GM12878 (cell line): ENCODE data around the gene COL28A1. TPM values are rescaled to one million over a fixed set of nuclear protein-coding genes. Genes with fewer than 3 reads are reported as not detected.

ENCODE experiments used
- ATAC-seq: fragments of 200-7000 bp; cut with Tn5 transposase; 3 replicates; pipeline ENCODE4 v1.9.1; 2020; ENCODE audit warnings: mild to moderate bottlenecking, moderate library complexity
- BruUV-seq: library from RNA; stranded (reverse); fragments of 400-500 nt; replicated peaks from 2 replicates; lab custom pipeline; 2021; lab: Mats Ljungman, UMichigan
- CTCF ChIA-PET: fragments of 300-600 bp; sonication (Branson Sonifier 250); formaldehyde crosslinking; extraction: SDS; loops from one replicate; lab custom pipeline; 2021; ENCODE audit warnings: inconsistent platforms; lab: Yijun Ruan, JAX
- POLR2A ChIA-PET: fragments of 350-600 bp; formaldehyde crosslinking; extraction: SDS; loops from one replicate; lab custom pipeline; 2021; ENCODE audit warnings: inconsistent platforms; lab: Charles Lee
- RAD21 ChIA-PET: fragments of 300-600 bp; sonication (Branson Sonifier 250); formaldehyde crosslinking; loops from one replicate; lab custom pipeline; 2023; ENCODE audit warnings: antibody characterized with exemption; ENCODE audit not compliant: unreplicated experiment; lab: Charles Lee
- SMC1A ChIA-PET: fragments of 300-600 bp; sonication (Branson Sonifier 250); formaldehyde crosslinking; loops from one replicate; lab custom pipeline; 2023; ENCODE audit not compliant: unreplicated experiment, uncharacterized antibody; lab: Charles Lee
- DNase-seq: peaks from one replicate; pipeline ENCODE4 v3.0.0-alpha.2; 2011; ENCODE audit warnings: low read depth, low spot score
- FAIRE-seq: peaks from 3 replicates; lab custom pipeline; 2011; peaks lifted over from hg19 to GRCh38; lab: Jason Lieb, UNC
- H2AFZ ChIP-seq: 2 replicates; pipeline ENCODE4 v1.6.0; 2011; ENCODE audit warnings: low read depth, low read length, control low read depth; ENCODE audit not compliant: control insufficient read depth
- H3K27ac ChIP-seq: 2 replicates; pipeline ENCODE4 v1.5.1; 2011; ENCODE audit warnings: control low read depth; ENCODE audit not compliant: control insufficient read depth, insufficient read depth
- H3K27me3 ChIP-seq, 2 experiments: replicated peaks in 1 of 2; 2 replicates each; pipeline versions ENCODE4 v1.6.0 to v1.6.1; 2011; ENCODE audit warnings: low read length in 1 of 2; ENCODE audit not compliant: control insufficient read depth in 2 of 2, insufficient read depth in 2 of 2
- H3K36me3 ChIP-seq, 2 experiments: 2 replicates each; pipeline ENCODE4 v1.5.1; 2011; ENCODE audit warnings: low read length in 1 of 2; ENCODE audit not compliant: control insufficient read depth in 2 of 2, insufficient read depth in 2 of 2
- H3K4me1 ChIP-seq: 2 replicates; pipeline ENCODE4 v1.6.1; 2011; ENCODE audit warnings: mild to moderate bottlenecking, low read length, moderate library complexity, mixed read lengths; ENCODE audit not compliant: control insufficient read depth, insufficient read depth
- H3K4me2 ChIP-seq: 2 replicates; pipeline ENCODE4 v1.6.0; 2011; ENCODE audit warnings: control low read depth; ENCODE audit not compliant: control insufficient read depth, insufficient read depth
- H3K4me3 ChIP-seq: fragments of 200-600 bp; sonication (generic); 2 replicates; pipeline ENCODE4 v1.5.1; 2016
- H3K79me2 ChIP-seq: 2 replicates; pipeline ENCODE4 v1.6.0; 2011; ENCODE audit warnings: low read length; ENCODE audit not compliant: control insufficient read depth, insufficient read depth
- H3K9ac ChIP-seq: 2 replicates; pipeline ENCODE4 v1.8.0; 2011; ENCODE audit warnings: low read length, control low read depth, mixed read lengths; ENCODE audit not compliant: control insufficient read depth, insufficient read depth
- H3K9me3 ChIP-seq: replicated peaks from 3 replicates; pipeline ENCODE4 v1.5.1; 2011; ENCODE audit warnings: mild to moderate bottlenecking, low read length; ENCODE audit not compliant: control insufficient read depth, insufficient read depth
- H4K20me1 ChIP-seq: 2 replicates; pipeline ENCODE4 v1.6.0; 2011; ENCODE audit not compliant: control insufficient read depth, insufficient read depth
- BHLHE40 ChIP-seq, 2 experiments: fragments of 450-650 bp in 1 of 2; IDR thresholded peaks; 2 replicates each; pipeline ENCODE4 v1.6.1; 2011 to 2017; ENCODE audit warnings: low read depth in 2 of 2, borderline replicate concordance in 1 of 2, improper control_type of control experiment in 1 of 2, low read length in 1 of 2, mild to moderate bottlenecking in 1 of 2
- CHD4 ChIP-seq: fragments of 200-600 bp; sonication (generic); IDR thresholded peaks from 2 replicates; pipeline ENCODE4 v1.6.1; 2016; ENCODE audit warnings: mild to moderate bottlenecking
- DPF2 ChIP-seq: fragments of 450-650 bp; IDR thresholded peaks from 2 replicates; pipeline ENCODE4 v1.6.1; 2017; ENCODE audit warnings: mild to moderate bottlenecking
- IKZF1 ChIP-seq: fragments of 450-650 bp; conservative IDR thresholded peaks from 2 replicates; pipeline ENCODE4 v1.6.1; 2017; ENCODE audit warnings: antibody characterized with exemption, mild to moderate bottlenecking
- IKZF2 ChIP-seq, 2 experiments: fragments of 450-650 bp; IDR thresholded peaks; 2 replicates each; pipeline ENCODE4 v1.6.1; 2017; ENCODE audit warnings: mild to moderate bottlenecking in 2 of 2, moderate library complexity in 2 of 2
- MTA2 ChIP-seq: fragments of 450-650 bp; IDR thresholded peaks from 2 replicates; pipeline ENCODE4 v1.6.1; 2016; ENCODE audit warnings: low read depth, mild to moderate bottlenecking, moderate library complexity
- NR2F1 ChIP-seq: fragments of 450-650 bp; conservative IDR thresholded peaks from 2 replicates; pipeline ENCODE4 v1.6.1; 2017; ENCODE audit warnings: mild to moderate bottlenecking
- PAX5 ChIP-seq: IDR thresholded peaks from 2 replicates; pipeline ENCODE4 v1.6.1; 2011; ENCODE audit warnings: low read depth, low read length, borderline replicate concordance
- RBBP5 ChIP-seq: fragments of 200-600 bp; sonication (generic); conservative IDR thresholded peaks from 2 replicates; pipeline ENCODE4 v1.6.1; 2016
- RUNX3 ChIP-seq: IDR thresholded peaks from 2 replicates; pipeline ENCODE4 v1.6.1; 2012; ENCODE audit warnings: low read length, inconsistent platforms
- SREBF2 ChIP-seq: IDR thresholded peaks from 2 replicates; pipeline ENCODE4 v1.6.1; 2012; ENCODE audit warnings: mild to moderate bottlenecking, low read length
- TAF1 ChIP-seq: IDR thresholded peaks from 2 replicates; pipeline ENCODE4 v1.6.1; 2011; ENCODE audit warnings: mild to moderate bottlenecking, low read depth, low read length, borderline replicate concordance
- WGBS: methylation state at CpG from one replicate; pipeline ENCODE4 v1.1.6; 2016; ENCODE audit warnings: low lambda C conversion rate; ENCODE audit not compliant: insufficient replicate concordance, insufficient coverage; ENCODE audit errors: missing lambda C conversion rate; 5-methylcytosine and 5-hydroxymethylcytosine counted together
- in situ Hi-C: fragments of 300-500 bp; cut with MboI; formaldehyde crosslinking; loops from 9 replicates; pipeline ENCODE4 v1.14.3; 2018; ENCODE audit warnings: mixed read lengths
- intact Hi-C: fragments of 100-400 bp; cut with micrococcal nuclease; formaldehyde crosslinking; loops from one replicate; pipeline ENCODE4 v1.14.2; 2022; ENCODE audit not compliant: unreplicated experiment
- polyA plus RNA-seq, 11 experiments: library from polyadenylated mRNA; depleted of rRNA in 4 of 11; unstranded in 6 of 11; stranded (reverse) in 5 of 11; fragments of >200 nt; fragmentation: Nextera tagmentation in 4 of 11; fragmentation: Illumina TruSeq in 1 of 11; extraction: Ambion mirVana in 4 of 11; extraction: Trizol in 1 of 11; gene quantifications; 1 replicate in 1 of 11; 2 replicates in 10 of 11; pipeline versions ENCODE4 v1.2.1 to v1.2.3, GENCODE V29; 2011 to 2016; ENCODE audit warnings: inconsistent platforms in 2 of 11, missing spikeins in 2 of 11, low read depth in 1 of 11
- total RNA-seq, 4 experiments: library from RNA; depleted of rRNA in 3 of 4; stranded (reverse); fragments of >200 nt in 3 of 4; fragmentation: Illumina TruSeq in 1 of 4; extraction: Trizol in 1 of 4; gene quantifications; 2 replicates each; pipeline versions ENCODE4 v1.2.1 to v1.2.3, GENCODE V29; 2013 to 2021
- TF ChIP-seq, protein P1 (sequence below): IDR thresholded peaks from 2 replicates; pipeline ENCODE4 v1.6.1; 2012; ENCODE audit warnings: mild to moderate bottlenecking, low read depth, low read length
- TF ChIP-seq, protein P2 (sequence below): fragments of 450-650 bp; IDR thresholded peaks from 2 replicates; pipeline ENCODE4 v1.6.1; 2017; ENCODE audit warnings: low read depth, mild to moderate bottlenecking, moderate library complexity
- TF ChIP-seq, protein P3 (sequence below): fragments of 450-650 bp; IDR thresholded peaks from 2 replicates; pipeline ENCODE4 v1.6.1; 2017; ENCODE audit warnings: mild to moderate bottlenecking, moderate library complexity

Gene COL28A1
- total and polyA plus RNA-seq, 10 of the 15 experiments (the other 5 are each of a cell fraction or from before 2014, with no cell fraction given): 0.05 to 0.22 TPM; not detected in 8

DNA sequence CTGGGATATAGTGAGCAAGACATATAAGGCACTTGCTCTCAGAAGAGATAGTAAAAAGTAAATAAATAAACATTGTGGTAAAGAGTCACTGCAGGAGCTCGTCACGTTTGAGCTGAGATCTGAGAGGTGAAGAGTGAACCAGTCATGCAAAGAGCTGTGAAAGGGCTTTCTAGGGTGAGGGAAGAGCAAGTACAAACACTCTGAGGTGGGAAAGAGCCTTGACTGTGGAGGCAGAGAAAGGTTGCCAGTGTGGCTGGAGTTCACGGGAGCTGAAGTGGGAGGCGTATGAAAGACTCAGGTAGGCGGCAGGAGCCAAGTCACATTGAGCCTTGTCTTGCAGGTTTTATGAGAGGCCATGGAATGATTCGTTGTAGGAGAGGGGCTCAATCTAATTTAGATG is 212.3 kb downstream of the COL28A1 start:
- POLR2A ChIA-PET: interaction anchor here (1.3 kb wide), 1 partner anchor 142 kb away, joined by 3 read pairs; no protein-coding TSS in a partner anchor
- no peaks in the 10 kb centered on the region; the same call in 2 of the 3 replicates for H3K9me3 ChIP-seq
- peak; percentile 59; the same call in 1 of the 2 replicates for TF ChIP-seq IKZF1
- TF ChIP-seq SREBF2: no peak
- TF ChIP-seq, protein P1, sequence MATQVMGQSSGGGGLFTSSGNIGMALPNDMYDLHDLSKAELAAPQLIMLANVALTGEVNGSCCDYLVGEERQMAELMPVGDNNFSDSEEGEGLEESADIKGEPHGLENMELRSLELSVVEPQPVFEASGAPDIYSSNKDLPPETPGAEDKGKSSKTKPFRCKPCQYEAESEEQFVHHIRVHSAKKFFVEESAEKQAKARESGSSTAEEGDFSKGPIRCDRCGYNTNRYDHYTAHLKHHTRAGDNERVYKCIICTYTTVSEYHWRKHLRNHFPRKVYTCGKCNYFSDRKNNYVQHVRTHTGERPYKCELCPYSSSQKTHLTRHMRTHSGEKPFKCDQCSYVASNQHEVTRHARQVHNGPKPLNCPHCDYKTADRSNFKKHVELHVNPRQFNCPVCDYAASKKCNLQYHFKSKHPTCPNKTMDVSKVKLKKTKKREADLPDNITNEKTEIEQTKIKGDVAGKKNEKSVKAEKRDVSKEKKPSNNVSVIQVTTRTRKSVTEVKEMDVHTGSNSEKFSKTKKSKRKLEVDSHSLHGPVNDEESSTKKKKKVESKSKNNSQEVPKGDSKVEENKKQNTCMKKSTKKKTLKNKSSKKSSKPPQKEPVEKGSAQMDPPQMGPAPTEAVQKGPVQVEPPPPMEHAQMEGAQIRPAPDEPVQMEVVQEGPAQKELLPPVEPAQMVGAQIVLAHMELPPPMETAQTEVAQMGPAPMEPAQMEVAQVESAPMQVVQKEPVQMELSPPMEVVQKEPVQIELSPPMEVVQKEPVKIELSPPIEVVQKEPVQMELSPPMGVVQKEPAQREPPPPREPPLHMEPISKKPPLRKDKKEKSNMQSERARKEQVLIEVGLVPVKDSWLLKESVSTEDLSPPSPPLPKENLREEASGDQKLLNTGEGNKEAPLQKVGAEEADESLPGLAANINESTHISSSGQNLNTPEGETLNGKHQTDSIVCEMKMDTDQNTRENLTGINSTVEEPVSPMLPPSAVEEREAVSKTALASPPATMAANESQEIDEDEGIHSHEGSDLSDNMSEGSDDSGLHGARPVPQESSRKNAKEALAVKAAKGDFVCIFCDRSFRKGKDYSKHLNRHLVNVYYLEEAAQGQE: no peak
- TF ChIP-seq TAF1: no peak
- peak; percentile 38; the same call in 1 of the 2 replicates for TF ChIP-seq RUNX3
- TF ChIP-seq NR2F1: peak; percentile 81
- 0 out of 2 replicates have a peak, but pooled peaks have one; percentile 30 for TF ChIP-seq DPF2
- no peak for TF ChIP-seq RBBP5
- 0 out of 2 replicates have a peak, but pooled peaks have one; percentile 51 for TF ChIP-seq PAX5
- TF ChIP-seq IKZF2 (IDR thresholded peaks at IDR 0.05): peak; percentile 79 to 84; a peak in 3 of 4 replicates
- TF ChIP-seq MTA2: peak; percentile 59; the same call in 1 of the 2 replicates
- TF ChIP-seq, protein P2, sequence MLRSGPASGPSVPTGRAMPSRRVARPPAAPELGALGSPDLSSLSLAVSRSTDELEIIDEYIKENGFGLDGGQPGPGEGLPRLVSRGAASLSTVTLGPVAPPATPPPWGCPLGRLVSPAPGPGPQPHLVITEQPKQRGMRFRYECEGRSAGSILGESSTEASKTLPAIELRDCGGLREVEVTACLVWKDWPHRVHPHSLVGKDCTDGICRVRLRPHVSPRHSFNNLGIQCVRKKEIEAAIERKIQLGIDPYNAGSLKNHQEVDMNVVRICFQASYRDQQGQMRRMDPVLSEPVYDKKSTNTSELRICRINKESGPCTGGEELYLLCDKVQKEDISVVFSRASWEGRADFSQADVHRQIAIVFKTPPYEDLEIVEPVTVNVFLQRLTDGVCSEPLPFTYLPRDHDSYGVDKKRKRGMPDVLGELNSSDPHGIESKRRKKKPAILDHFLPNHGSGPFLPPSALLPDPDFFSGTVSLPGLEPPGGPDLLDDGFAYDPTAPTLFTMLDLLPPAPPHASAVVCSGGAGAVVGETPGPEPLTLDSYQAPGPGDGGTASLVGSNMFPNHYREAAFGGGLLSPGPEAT: peak; percentile 46; the same call in 1 of the 2 replicates
- peak; percentile 85 to 92 for TF ChIP-seq BHLHE40 (IDR thresholded peaks at IDR 0.05; ENCODE audit: borderline replicate concordance in 1 of 2, low read depth in 2 of 2, low read length in 1 of 2)
- no peak for TF ChIP-seq CHD4
- TF ChIP-seq, protein P3, sequence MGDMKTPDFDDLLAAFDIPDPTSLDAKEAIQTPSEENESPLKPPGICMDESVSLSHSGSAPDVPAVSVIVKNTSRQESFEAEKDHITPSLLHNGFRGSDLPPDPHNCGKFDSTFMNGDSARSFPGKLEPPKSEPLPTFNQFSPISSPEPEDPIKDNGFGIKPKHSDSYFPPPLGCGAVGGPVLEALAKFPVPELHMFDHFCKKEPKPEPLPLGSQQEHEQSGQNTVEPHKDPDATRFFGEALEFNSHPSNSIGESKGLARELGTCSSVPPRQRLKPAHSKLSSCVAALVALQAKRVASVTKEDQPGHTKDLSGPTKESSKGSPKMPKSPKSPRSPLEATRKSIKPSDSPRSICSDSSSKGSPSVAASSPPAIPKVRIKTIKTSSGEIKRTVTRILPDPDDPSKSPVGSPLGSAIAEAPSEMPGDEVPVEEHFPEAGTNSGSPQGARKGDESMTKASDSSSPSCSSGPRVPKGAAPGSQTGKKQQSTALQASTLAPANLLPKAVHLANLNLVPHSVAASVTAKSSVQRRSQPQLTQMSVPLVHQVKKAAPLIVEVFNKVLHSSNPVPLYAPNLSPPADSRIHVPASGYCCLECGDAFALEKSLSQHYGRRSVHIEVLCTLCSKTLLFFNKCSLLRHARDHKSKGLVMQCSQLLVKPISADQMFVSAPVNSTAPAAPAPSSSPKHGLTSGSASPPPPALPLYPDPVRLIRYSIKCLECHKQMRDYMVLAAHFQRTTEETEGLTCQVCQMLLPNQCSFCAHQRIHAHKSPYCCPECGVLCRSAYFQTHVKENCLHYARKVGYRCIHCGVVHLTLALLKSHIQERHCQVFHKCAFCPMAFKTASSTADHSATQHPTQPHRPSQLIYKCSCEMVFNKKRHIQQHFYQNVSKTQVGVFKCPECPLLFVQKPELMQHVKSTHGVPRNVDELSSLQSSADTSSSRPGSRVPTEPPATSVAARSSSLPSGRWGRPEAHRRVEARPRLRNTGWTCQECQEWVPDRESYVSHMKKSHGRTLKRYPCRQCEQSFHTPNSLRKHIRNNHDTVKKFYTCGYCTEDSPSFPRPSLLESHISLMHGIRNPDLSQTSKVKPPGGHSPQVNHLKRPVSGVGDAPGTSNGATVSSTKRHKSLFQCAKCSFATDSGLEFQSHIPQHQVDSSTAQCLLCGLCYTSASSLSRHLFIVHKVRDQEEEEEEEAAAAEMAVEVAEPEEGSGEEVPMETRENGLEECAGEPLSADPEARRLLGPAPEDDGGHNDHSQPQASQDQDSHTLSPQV: no peak
- TF ChIP-seq, all 136 proteins: peak for 9
- 49% methylated on average over 6 of the region's 6 CpGs for WGBS
- H3K9ac ChIP-seq: no peak overlapping the region
- DNase-seq: peak; percentile 35
- no TSS peak for BruUV-seq
- RAD21 ChIA-PET: interaction anchor here (0.7 to 2.0 kb wide), 6 partner anchors 64 to 142 kb away, joined by 3 to 9 read pairs (median 4); partner anchors contain the start of gene C1GALT1
- no peaks in the 10 kb centered on the region for H3K36me3 ChIP-seq
- in situ Hi-C loops: no loop called here
- H3K27me3 ChIP-seq: no peaks in the 10 kb centered on the region
- H3K79me2 ChIP-seq: no peaks in the 10 kb centered on the region
- peak; percentile 18 for FAIRE-seq
- peak overlapping the region; percentile 15; the same call in 1 of the 2 replicates for H3K4me2 ChIP-seq
- H2AFZ ChIP-seq: no peak overlapping the region
- H4K20me1 ChIP-seq: no peaks in the 10 kb centered on the region
- no peak overlapping the region for H3K27ac ChIP-seq
- intact Hi-C loops: loop anchor here (5.0 kb wide), 1 partner anchor 141 kb away; the partner anchor contains the start of gene C1GALT1
- H3K4me1 ChIP-seq: peaks cover 22% of the 10 kb centered on the region
- H3K4me3 ChIP-seq: no peak overlapping the region
- CTCF ChIA-PET: interaction anchor here (1.1 to 1.2 kb wide), 2 partner anchors 65 to 141 kb away, joined by 3 to 4 read pairs; partner anchors contain the start of gene C1GALT1
- peak; percentile 83 for ATAC-seq
- SMC1A ChIA-PET: interaction anchor here (0.9 to 1.5 kb wide), 4 partner anchors 17 to 140 kb away, joined by 3 to 7 read pairs (median 4); no protein-coding TSS in a partner anchor
